Measurements from ENCODE around the gene SORBS2. TPM values are rescaled to one million over a fixed set of nuclear protein-coding genes. Genes with fewer than 3 reads are reported as not detected.
A peak's percentile ranks its signal among the peaks of the same experiment; 100 is the strongest.

Gene SORBS2
- total and polyA plus RNA-seq, 9 donors: 17.4 to 204 (median 32.7) TPM

- TF ChIP-seq EP300 (IDR thresholded peaks at IDR 0.05): no peak
- TF ChIP-seq CTCF (IDR thresholded peaks at IDR 0.05): no peak
- TF ChIP-seq POLR2A (IDR thresholded peaks at IDR 0.05): no peak
- intact Hi-C loops (cut with DNase I): loop anchor here in 1 of 4 donors (10.0 kb wide), 1 partner anchor 89 kb away; no protein-coding TSS in a partner anchor
- H3K4me1 ChIP-seq (ENCODE audit: insufficient read depth): no peaks in the 10 kb centered on the region
- H3K27ac ChIP-seq: no peak overlapping the region
- WGBS, 3 donors: 82 to 86% (median 83%) methylated on average over 1 of the region's 1 CpG
- H3K27me3 ChIP-seq: no peaks in the 10 kb centered on the region
- no peak for DNase-seq
- H3K36me3 ChIP-seq: no peaks in the 10 kb centered on the region
- no peak overlapping the region for H3K4me3 ChIP-seq
- H3K9me3 ChIP-seq: no peaks in the 10 kb centered on the region
These were observed 166.6 kb downstream of the SORBS2 start for GRCh38 chr4:185645403-185645802.

- no peak for TF ChIP-seq CTCF (IDR thresholded peaks at IDR 0.05)
- TF ChIP-seq POLR2A (IDR thresholded peaks at IDR 0.05): no peak
- no peak for TF ChIP-seq EP300 (IDR thresholded peaks at IDR 0.05)
- DNase-seq: no peak
- H3K4me1 ChIP-seq (ENCODE audit: insufficient read depth): no peaks in the 10 kb centered on the region
- no peak overlapping the region for H3K4me3 ChIP-seq
- no peaks in the 10 kb centered on the region for H3K27me3 ChIP-seq
- WGBS, 3 donors: 87 to 94% (median 91%) methylated on average over 4 of the region's 4 CpGs
- H3K36me3 ChIP-seq: no peaks in the 10 kb centered on the region
- no peaks in the 10 kb centered on the region for H3K9me3 ChIP-seq
- H3K27ac ChIP-seq: no peak overlapping the region
- intact Hi-C loops (cut with DNase I): loop anchor here in 2 of 4 donors (5.0 to 10.0 kb wide), 2 partner anchors 90 to 383 kb away; no protein-coding TSS in a partner anchor
These were observed 167.6 kb downstream of the SORBS2 start for GRCh38 chr4:185644408-185644807.

GRCh38 chr4:185642907-185643306, 169.1 kb downstream of the SORBS2 start:
- no peaks in the 10 kb centered on the region for H3K36me3 ChIP-seq
- no peak for TF ChIP-seq CTCF (IDR thresholded peaks at IDR 0.05)
- no peak for TF ChIP-seq POLR2A (IDR thresholded peaks at IDR 0.05)
- no peak for TF ChIP-seq EP300 (IDR thresholded peaks at IDR 0.05)
- H3K4me1 ChIP-seq (ENCODE audit: insufficient read depth): no peaks in the 10 kb centered on the region
- no peak for DNase-seq
- H3K27me3 ChIP-seq: no peaks in the 10 kb centered on the region
- 85 to 94% (median 92%) methylated on average over 3 of the region's 3 CpGs for WGBS, 3 donors
- intact Hi-C loops (cut with DNase I): loop anchor here in 2 of 4 donors (5.0 to 10.0 kb wide), 2 partner anchors 92 to 384 kb away; no protein-coding TSS in a partner anchor
- H3K27ac ChIP-seq: no peak overlapping the region
- H3K4me3 ChIP-seq: no peak overlapping the region
- H3K9me3 ChIP-seq: no peaks in the 10 kb centered on the region

GRCh38 chr4:185640811-185641675, 171.0 kb downstream of the SORBS2 start:
- intact Hi-C loops (cut with DNase I): loop anchor here in 2 of 4 donors (5.0 to 10.0 kb wide), 2 partner anchors 94 to 386 kb away; no protein-coding TSS in a partner anchor
- Histone ChIP-seq H3K9me3 (no peaks in the 10 kb centered on the region), H3K4me1 (ENCODE audit: insufficient read depth) (no peaks in the 10 kb centered on the region), H3K27me3 (no peaks in the 10 kb centered on the region), H3K4me3 (no peak overlapping the region), H3K36me3 (no peaks in the 10 kb centered on the region), H3K27ac (no peak overlapping the region)
- 33 to 42% (median 36%) methylated on average over 4 of the region's 4 CpGs for whole genome bisulfite sequencing, 3 donors
- no peak for DNase-seq
- TF ChIP-seq POLR2A (IDR thresholded peaks at IDR 0.05): no peak
- TF ChIP-seq CTCF (IDR thresholded peaks at IDR 0.05): peak in 2 of 3 donors; percentile 43 to 49
- no peak for TF ChIP-seq EP300 (IDR thresholded peaks at IDR 0.05)
